Common myeloid progenitor, CD34-positive (primary cell): ENCODE data around the gene EFHD2.
"Not testable (repeated sequence)": the region's sequence is repeated elsewhere in the genome, so short reads cannot be mapped to it uniquely, and the experiment has no call there.

ENCODE experiments used
- CTCF ChIA-PET: fragments of 350-600 bp; sonication (Branson Sonifier 250); formaldehyde crosslinking; loops from one replicate; lab custom pipeline; 2021; ENCODE audit warnings: antibody characterized with exemption; lab: Charles Lee
- POLR2A ChIA-PET: fragments of 350-600 bp; sonication (Branson Sonifier 250); formaldehyde crosslinking; loops from one replicate; lab custom pipeline; 2021; ENCODE audit warnings: antibody characterized with exemption; lab: Charles Lee
- DNase-seq, 3 donors: peaks; one replicate each; pipeline versions ENCODE4 v3.0.0 to v3.0.0-alpha.2; 2013
- H3K27ac ChIP-seq, 2 experiments: 1 replicate in 1 of 2; 2 replicates in 1 of 2; pipeline ENCODE4 v1.7.0; 2013; ENCODE audit warnings: inconsistent platforms in 2 of 2, low read length in 2 of 2, mild to moderate bottlenecking in 2 of 2, low read depth in 1 of 2, moderate library complexity in 1 of 2; ENCODE audit not compliant: severe bottlenecking in 2 of 2, insufficient read depth in 1 of 2, poor library complexity in 1 of 2
- H3K27me3 ChIP-seq, 5 experiments: replicated peaks in 2 of 5; 1 replicate in 3 of 5; 2 replicates in 2 of 5; pipeline versions ENCODE4 v1.6.1 to v1.7.0; 2013; ENCODE audit warnings: low read length in 4 of 5, mild to moderate bottlenecking in 2 of 5, moderate library complexity in 2 of 5, inconsistent platforms in 1 of 5; ENCODE audit not compliant: insufficient read depth in 5 of 5, control insufficient read depth in 4 of 5
- H3K36me3 ChIP-seq, 4 experiments: 1 replicate in 2 of 4; 2 replicates in 2 of 4; pipeline versions ENCODE4 v1.6.1 to v1.7.0; 2013; ENCODE audit warnings: low read length in 3 of 4, control low read depth in 1 of 4, mild to moderate bottlenecking in 1 of 4; ENCODE audit not compliant: control insufficient read depth in 4 of 4, insufficient read depth in 4 of 4
- H3K4me1 ChIP-seq, 4 experiments: 1 replicate in 3 of 4; 2 replicates in 1 of 4; pipeline versions ENCODE4 v1.6.1 to v1.7.1; 2013; ENCODE audit warnings: low read length in 3 of 4, mild to moderate bottlenecking in 3 of 4, control low read depth in 1 of 4, inconsistent platforms in 1 of 4, moderate library complexity in 1 of 4; ENCODE audit not compliant: control insufficient read depth in 4 of 4, insufficient read depth in 4 of 4; ENCODE audit errors: control extremely low read depth in 1 of 4
- H3K4me3 ChIP-seq, 7 experiments: 1 replicate in 4 of 7; 2 replicates in 3 of 7; pipeline versions ENCODE4 v1.5.1 to v1.7.0; 2013; ENCODE audit warnings: mild to moderate bottlenecking in 7 of 7, low read length in 6 of 7, moderate library complexity in 6 of 7, inconsistent platforms in 2 of 7, low read depth in 2 of 7, control low read depth in 1 of 7; ENCODE audit not compliant: insufficient read depth in 4 of 7, control insufficient read depth in 1 of 7; ENCODE audit errors: extremely low read depth in 1 of 7
- H3K9me3 ChIP-seq, 5 experiments: 1 replicate in 4 of 5; 2 replicates in 1 of 5; pipeline versions ENCODE4 v1.6.1 to v1.7.1; 2013; ENCODE audit warnings: low read length in 4 of 5, mild to moderate bottlenecking in 2 of 5, inconsistent platforms in 1 of 5, low read depth in 1 of 5, moderate library complexity in 1 of 5; ENCODE audit not compliant: control insufficient read depth in 4 of 5, insufficient read depth in 2 of 5; ENCODE audit errors: control extremely low read depth in 1 of 5
- WGBS: methylation state at CpG from one replicate; pipeline ENCODE4 v1.1.5; 2013; ENCODE audit not compliant: insufficient coverage; 5-methylcytosine and 5-hydroxymethylcytosine counted together

Gene EFHD2

GRCh38 chr1:15370268-15370667 lies 39.4 kb upstream of the EFHD2 start:
- WGBS = 70% methylated on average over 2 of the region's 4 CpGs
- H3K4me3 ChIP-seq = no peak overlapping the region
- H3K4me1 ChIP-seq = peaks cover 0 to 9% (median 3%) of the 10 kb centered on the region in 4 experiments
- no peak for DNase-seq
- no peaks in the 10 kb centered on the region for H3K9me3 ChIP-seq
- ChIA-PET CTCF (no interaction called here), POLR2A (no interaction called here)
- no peaks in the 10 kb centered on the region for H3K27me3 ChIP-seq
- no peaks in the 10 kb centered on the region for H3K36me3 ChIP-seq
- H3K27ac ChIP-seq = no peak overlapping the region

GRCh38 chr1:15370781-15371520 lies 38.7 kb upstream of the EFHD2 start:
- no peaks in the 10 kb centered on the region for H3K36me3 ChIP-seq
- H3K27me3 ChIP-seq = no peaks in the 10 kb centered on the region
- no peak for DNase-seq
- ChIA-PET CTCF (no interaction called here), POLR2A (no interaction called here)
- WGBS = 97% methylated on average over 14 of the region's 16 CpGs
- peaks cover 0 to 9% (median 3%) of the 10 kb centered on the region in 4 experiments for H3K4me1 ChIP-seq
- H3K4me3 ChIP-seq = no peak overlapping the region
- H3K9me3 ChIP-seq = no peaks in the 10 kb centered on the region
- H3K27ac ChIP-seq = no peak overlapping the region

DNA sequence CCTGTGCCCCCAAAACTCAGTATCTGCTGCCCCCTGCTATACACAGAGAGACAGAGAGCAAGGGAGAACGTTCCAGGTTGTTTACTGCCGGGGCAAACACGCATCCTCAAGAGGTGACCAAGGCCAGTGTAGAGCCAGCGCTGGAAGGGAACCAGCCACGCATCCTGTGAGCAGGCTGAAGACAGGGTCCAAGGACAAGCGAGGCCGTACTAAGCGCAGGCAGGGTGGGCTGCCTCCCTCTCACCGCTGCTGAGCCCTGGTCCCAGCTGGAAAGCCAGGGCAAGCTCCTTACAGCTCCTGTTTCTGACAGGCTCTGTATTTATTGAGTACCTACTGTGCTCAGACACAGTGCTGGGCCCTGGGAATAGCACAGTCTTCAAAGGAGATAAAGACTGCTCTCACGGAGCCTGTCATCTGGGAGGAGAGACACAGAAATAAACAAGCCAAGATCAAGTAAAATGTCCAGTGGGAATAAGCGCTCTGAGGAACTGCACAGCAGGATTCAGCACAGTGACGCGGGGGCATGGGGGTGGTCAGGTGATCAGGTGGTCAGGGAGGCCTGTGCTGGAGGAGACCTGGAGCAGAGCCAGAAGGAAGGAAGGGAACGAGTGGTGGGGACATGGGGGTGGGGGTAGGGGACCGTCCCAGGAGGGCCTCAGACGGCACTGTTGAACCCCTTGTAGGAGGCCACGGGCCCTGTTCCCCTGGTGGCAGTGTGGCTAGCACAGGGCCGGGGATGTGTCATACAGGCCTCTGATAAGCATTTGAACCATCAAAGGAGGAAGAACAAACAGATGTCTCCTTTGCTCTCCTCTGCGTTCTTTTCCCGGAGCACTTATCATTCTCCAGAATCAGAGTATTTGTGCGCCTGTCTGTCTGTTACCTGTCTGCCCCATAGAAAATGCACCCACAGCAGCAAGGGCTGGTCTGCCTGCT lies 37.8 kb upstream of the EFHD2 start:
- H3K27ac ChIP-seq = no peak overlapping the region
- H3K4me3 ChIP-seq = no peak overlapping the region
- no peaks in the 10 kb centered on the region for H3K36me3 ChIP-seq
- WGBS = 59% methylated on average over 21 of the region's 21 CpGs
- no peaks in the 10 kb centered on the region for H3K27me3 ChIP-seq
- ChIA-PET POLR2A (no interaction called here), CTCF (no interaction called here)
- no peaks in the 10 kb centered on the region for H3K9me3 ChIP-seq
- peak in 2 of 3 donors; percentile 15 to 17 for DNase-seq
- peaks cover 0 to 10% (median 4%) of the 10 kb centered on the region in 4 experiments for H3K4me1 ChIP-seq

- no peak for DNase-seq
- H3K4me3 ChIP-seq = no peak overlapping the region
- no peaks in the 10 kb centered on the region for H3K9me3 ChIP-seq
- no peaks in the 10 kb centered on the region for H3K36me3 ChIP-seq
- no peak overlapping the region for H3K27ac ChIP-seq
- WGBS = 94% methylated on average over 5 of the region's 8 CpGs
- POLR2A ChIA-PET = no interaction called here
- no peaks in the 10 kb centered on the region for H3K27me3 ChIP-seq
- H3K4me1 ChIP-seq = peaks cover 0 to 15% (median 6%) of the 10 kb centered on the region in 4 experiments
- CTCF ChIA-PET = no interaction called here
Observed at GRCh38 chr1:15378729-15379128, 31.0 kb upstream of the EFHD2 start.

DNA sequence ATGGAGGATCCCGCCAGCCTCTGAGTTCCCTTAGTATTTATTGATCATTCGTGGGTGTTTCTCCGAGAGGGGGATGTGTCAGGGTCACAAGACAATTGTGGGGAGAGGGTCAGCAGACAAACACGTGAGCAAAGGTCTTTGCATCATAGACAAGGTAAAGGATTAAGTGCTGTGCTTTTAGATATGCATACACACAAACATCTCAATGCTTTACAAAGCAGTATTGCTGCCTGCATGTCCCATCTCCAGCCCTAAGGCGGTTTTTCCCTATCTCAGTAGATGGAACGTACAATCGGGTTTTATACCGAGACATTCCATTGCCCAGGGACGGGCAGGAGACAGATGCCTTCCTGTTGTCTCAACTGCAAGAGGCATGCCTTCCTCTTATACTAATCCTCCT lies 30.5 kb upstream of the EFHD2 start:
- CTCF ChIA-PET, DNase-seq, H3K4me3 ChIP-seq, H3K36me3 ChIP-seq, H3K27me3 ChIP-seq, H3K9me3 ChIP-seq, H3K27ac ChIP-seq, POLR2A ChIA-PET: not testable (repeated sequence)
- H3K4me1 ChIP-seq = peaks cover 0 to 19% (median 7%) of the 10 kb centered on the region in 4 experiments
- WGBS = 48% methylated on average over 4 of the region's 9 CpGs

- no peaks in the 10 kb centered on the region for H3K9me3 ChIP-seq
- CTCF ChIA-PET = interaction anchor here (1.2 kb wide), 1 partner anchor 24 kb away, joined by 3 read pairs; no protein-coding TSS in a partner anchor
- H3K4me3 ChIP-seq = no peak overlapping the region
- no peaks in the 10 kb centered on the region for H3K36me3 ChIP-seq
- POLR2A ChIA-PET = interaction anchor here (0.6 kb wide), 1 partner anchor 29 kb away, joined by 3 read pairs; no protein-coding TSS in a partner anchor
- no peak overlapping the region for H3K27ac ChIP-seq
- WGBS = 97% methylated on average over 18 of the region's 22 CpGs
- H3K27me3 ChIP-seq = no peaks in the 10 kb centered on the region
- DNase-seq = no peak
- peaks cover 0 to 28% (median 11%) of the 10 kb centered on the region in 4 experiments for H3K4me1 ChIP-seq
Observed at GRCh38 chr1:15380601-15381508, 28.8 kb upstream of the EFHD2 start.
